Upper lobe of right lung (tissue), 1 donor: ENCODE measurements around the gene NFIX. TPM values are rescaled to one million over a fixed set of nuclear protein-coding genes. Genes with fewer than 3 reads are reported as not detected.

Source experiments
- ATAC-seq: fragments of 200-7000 bp; cut with Tn5 transposase; one replicate; pipeline ENCODE4 v1.9.1; 2020; ENCODE audit warnings: mild to moderate bottlenecking, moderate library complexity
- DNase-seq: peaks from one replicate; pipeline ENCODE4 v3.0.0-alpha.2; 2020
- H3K27ac ChIP-seq: fragments of 200-600 bp; one replicate; pipeline ENCODE4 v1.8.0; 2022
- H3K27me3 ChIP-seq: fragments of 200-600 bp; one replicate; pipeline ENCODE4 v1.8.0; 2022; ENCODE audit warnings: mild to moderate bottlenecking
- H3K36me3 ChIP-seq: fragments of 200-600 bp; one replicate; pipeline ENCODE4 v1.8.0; 2022
- H3K4me1 ChIP-seq: fragments of 200-600 bp; one replicate; pipeline ENCODE4 v1.8.0; 2022
- H3K4me3 ChIP-seq: fragments of 200-600 bp; one replicate; pipeline ENCODE4 v1.8.0; 2022; ENCODE audit warnings: mild to moderate bottlenecking
- H3K9me3 ChIP-seq: fragments of 200-600 bp; one replicate; pipeline ENCODE4 v1.8.0; 2022
- intact Hi-C: fragments of 100-400 bp; cut with DNase I; formaldehyde crosslinking; loops from one replicate; pipeline ENCODE4 v1.11.0; 2022
- total RNA-seq: library from RNA; stranded (reverse); fragmentation: NEBNext Ultra II Directional; extraction: Animal tissue kit (Norgen Biotek cat#: 25700); gene quantifications from one replicate; pipeline ENCODE4 v1.2.1, GENCODE V29; 2021
- TF ChIP-seq, protein P1 (sequence below): fragments of 200-600 bp; IDR thresholded peaks from one replicate; pipeline ENCODE4 v1.8.0; 2022; ENCODE audit warnings: antibody characterized with exemption
- donor health status: DM: no; HTN: yes; CAD: no; lungs with severe emphysema.

NFIX gene
- total RNA-seq, 1 donor from 2014 or later = 168 TPM

- intact Hi-C loops = loop anchor here (10.0 kb wide), 1 partner anchor 69 kb away; no protein-coding TSS in a partner anchor
- ATAC-seq (no peak), DNase-seq (no peak)
- no peaks in the 10 kb centered on the region for H3K9me3 ChIP-seq
- H3K4me1 ChIP-seq = peaks cover 69% of the 10 kb centered on the region
- no peaks in the 10 kb centered on the region for H3K27me3 ChIP-seq
- TF ChIP-seq, protein P1, sequence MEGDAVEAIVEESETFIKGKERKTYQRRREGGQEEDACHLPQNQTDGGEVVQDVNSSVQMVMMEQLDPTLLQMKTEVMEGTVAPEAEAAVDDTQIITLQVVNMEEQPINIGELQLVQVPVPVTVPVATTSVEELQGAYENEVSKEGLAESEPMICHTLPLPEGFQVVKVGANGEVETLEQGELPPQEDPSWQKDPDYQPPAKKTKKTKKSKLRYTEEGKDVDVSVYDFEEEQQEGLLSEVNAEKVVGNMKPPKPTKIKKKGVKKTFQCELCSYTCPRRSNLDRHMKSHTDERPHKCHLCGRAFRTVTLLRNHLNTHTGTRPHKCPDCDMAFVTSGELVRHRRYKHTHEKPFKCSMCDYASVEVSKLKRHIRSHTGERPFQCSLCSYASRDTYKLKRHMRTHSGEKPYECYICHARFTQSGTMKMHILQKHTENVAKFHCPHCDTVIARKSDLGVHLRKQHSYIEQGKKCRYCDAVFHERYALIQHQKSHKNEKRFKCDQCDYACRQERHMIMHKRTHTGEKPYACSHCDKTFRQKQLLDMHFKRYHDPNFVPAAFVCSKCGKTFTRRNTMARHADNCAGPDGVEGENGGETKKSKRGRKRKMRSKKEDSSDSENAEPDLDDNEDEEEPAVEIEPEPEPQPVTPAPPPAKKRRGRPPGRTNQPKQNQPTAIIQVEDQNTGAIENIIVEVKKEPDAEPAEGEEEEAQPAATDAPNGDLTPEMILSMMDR = no peak
- H3K4me3 ChIP-seq = peak overlapping the region; percentile 53
- peak overlapping the region; percentile 80 for H3K27ac ChIP-seq
- peaks cover 7% of the 10 kb centered on the region for H3K36me3 ChIP-seq
Observed at GRCh38 chr19:13025819-13026456, 30.7 kb downstream of the NFIX start.

GRCh38 chr19:13026462-13027370, 31.4 kb downstream of the NFIX start:
- ATAC-seq (peak; percentile 62), DNase-seq (no peak)
- Histone ChIP-seq H3K27me3 (no peaks in the 10 kb centered on the region), H3K9me3 (no peaks in the 10 kb centered on the region), H3K27ac (peak overlapping the region; percentile 80), H3K4me3 (peak overlapping the region; percentile 53), H3K36me3 (peaks cover 7% of the 10 kb centered on the region), H3K4me1 (peaks cover 69% of the 10 kb centered on the region)
- intact Hi-C loops = loop anchor here (10.0 kb wide), 1 partner anchor 68 kb away; no protein-coding TSS in a partner anchor
- TF ChIP-seq, protein P1 = no peak

DNA sequence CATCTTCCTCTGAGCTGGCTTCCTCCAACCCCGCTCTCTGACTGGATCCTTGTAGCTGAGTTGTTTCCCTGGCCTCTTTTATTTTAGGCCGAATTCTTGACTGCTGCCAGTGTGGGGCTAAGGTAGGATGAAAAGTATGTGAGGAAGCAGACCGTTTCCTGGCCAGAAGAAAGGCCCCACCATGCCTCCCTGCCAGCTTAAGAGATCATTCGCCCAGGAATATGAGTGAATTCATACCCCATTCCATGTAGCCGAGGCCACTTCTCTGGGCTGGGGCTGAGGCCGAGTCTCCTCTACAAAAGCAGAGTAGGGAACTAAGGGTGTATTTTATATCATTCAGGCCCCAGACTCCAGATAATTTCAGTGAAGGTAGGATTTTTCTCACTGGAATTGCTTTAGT, 32.3 kb downstream of the NFIX start:
- Histone ChIP-seq H3K4me3 (peak overlapping the region; percentile 53), H3K27ac (peak overlapping the region; percentile 80)

DNA sequence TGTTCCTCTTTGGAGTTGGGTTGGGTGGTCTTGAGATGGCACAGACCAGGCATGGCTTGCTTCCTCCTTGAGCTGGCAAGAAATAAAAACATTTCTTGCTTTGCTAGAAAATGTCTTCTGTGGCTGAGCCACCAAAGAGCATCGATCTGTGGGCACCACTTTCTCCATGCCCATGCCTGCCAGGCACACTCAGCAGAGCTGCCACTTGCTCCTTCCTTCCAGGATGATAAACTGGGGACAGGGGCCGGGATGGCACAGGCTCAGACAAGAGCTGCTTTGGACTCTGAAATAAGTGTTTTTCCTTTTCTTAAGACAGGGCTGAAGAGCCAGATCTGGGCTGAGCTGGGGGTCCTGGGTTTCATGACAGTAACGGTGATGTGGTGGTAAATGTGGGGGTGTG, 32.8 kb downstream of the NFIX start:
- TF ChIP-seq, protein P1 = no peak
- Histone ChIP-seq H3K4me3 (peak overlapping the region; percentile 53), H3K27ac (peak overlapping the region; percentile 80), H3K36me3 (peaks cover 7% of the 10 kb centered on the region), H3K4me1 (peaks cover 72% of the 10 kb centered on the region), H3K27me3 (no peaks in the 10 kb centered on the region), H3K9me3 (no peaks in the 10 kb centered on the region)
- intact Hi-C loops = loop anchor here (10.0 kb wide), 1 partner anchor 67 kb away; no protein-coding TSS in a partner anchor
- DNase-seq (no peak), ATAC-seq (no peak)

More for the DNA sequence above, 32.3 kb downstream of the NFIX start:
- ATAC-seq (no peak), DNase-seq (no peak)
- Histone ChIP-seq H3K4me1 (peaks cover 69% of the 10 kb centered on the region), H3K9me3 (no peaks in the 10 kb centered on the region), H3K27me3 (no peaks in the 10 kb centered on the region), H3K36me3 (peaks cover 7% of the 10 kb centered on the region)
- TF ChIP-seq, protein P1 = no peak
- intact Hi-C loops = loop anchor here (10.0 kb wide), 1 partner anchor 67 kb away; no protein-coding TSS in a partner anchor

DNA sequence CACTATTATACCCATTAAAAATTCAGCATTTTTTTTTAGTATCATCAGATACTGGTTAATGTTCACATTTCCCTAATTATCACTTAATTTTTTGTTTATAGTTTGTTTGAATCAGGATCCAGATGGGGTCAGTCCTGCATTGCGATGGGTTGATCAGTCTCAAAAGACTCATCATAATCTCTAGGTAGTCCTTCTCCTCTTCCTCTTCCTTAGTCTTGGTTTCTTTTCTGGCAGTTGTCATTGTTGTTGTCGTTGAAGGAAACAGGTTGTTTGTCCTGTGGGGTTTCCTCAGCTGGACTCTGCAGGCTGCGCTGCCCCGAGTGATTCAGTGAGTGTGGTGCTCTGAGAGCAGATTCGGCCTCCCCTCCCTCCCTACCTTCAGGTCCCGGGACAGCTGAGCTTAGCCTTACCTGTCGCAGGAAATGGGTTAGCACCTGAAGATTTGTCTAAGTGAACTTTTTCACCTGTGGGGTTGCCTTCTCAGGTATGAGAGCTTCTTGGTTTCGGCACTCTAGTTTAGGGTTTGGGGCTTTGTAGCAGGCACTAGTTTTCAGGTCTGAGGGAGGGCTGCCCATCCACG, 34.1 kb downstream of the NFIX start:
- peak overlapping the region; percentile 6 for H3K4me3 ChIP-seq
- ATAC-seq (no peak), DNase-seq (no peak)
- H3K27me3 ChIP-seq = no peaks in the 10 kb centered on the region
- H3K4me1 ChIP-seq = peaks cover 78% of the 10 kb centered on the region
- H3K36me3 ChIP-seq = peaks cover 7% of the 10 kb centered on the region
- intact Hi-C loops = loop anchor here (10.0 kb wide), 1 partner anchor 65 kb away; no protein-coding TSS in a partner anchor
- TF ChIP-seq, protein P1 = no peak
- no peaks in the 10 kb centered on the region for H3K9me3 ChIP-seq
- peak overlapping the region; percentile 49 for H3K27ac ChIP-seq
